ENCODE measurements around the gene XRN2.
A peak's percentile ranks its signal among the peaks of the same experiment; 100 is the strongest.
"Not testable (repeated sequence)": the region's sequence is repeated elsewhere in the genome, so short reads cannot be mapped to it uniquely, and the experiment has no call there.

The XRN2 gene

GRCh38 chr20:21352703-21353102 is 49.6 kb downstream of the XRN2 start:
- no peak for FAIRE-seq

GRCh38 chr20:21353236-21353635 is 50.1 kb downstream of the XRN2 start:
- FAIRE-seq = no peak

GRCh38 chr20:21355981-21356380 is 52.9 kb downstream of the XRN2 start:
- FAIRE-seq = no peak

- no peak for FAIRE-seq
These were observed 53.3 kb downstream of the XRN2 start for GRCh38 chr20:21356386-21356785.

- FAIRE-seq = no peak
These were observed 54.7 kb downstream of the XRN2 start for GRCh38 chr20:21357844-21358243.

GRCh38 chr20:21358737-21359136 is 55.6 kb downstream of the XRN2 start:
- FAIRE-seq = no peak

- no peak for FAIRE-seq
These were observed 57.6 kb downstream of the XRN2 start for GRCh38 chr20:21360705-21361104.

GRCh38 chr20:21361266-21361665 is 58.1 kb downstream of the XRN2 start:
- FAIRE-seq = no peak

- no peak for FAIRE-seq
These were observed 61.3 kb downstream of the XRN2 start for GRCh38 chr20:21364413-21364812.

GRCh38 chr20:21365771-21366170 is 62.6 kb downstream of the XRN2 start:
- peak; percentile 96 for FAIRE-seq

GRCh38 chr20:21366273-21366672 is 63.1 kb downstream of the XRN2 start:
- not testable (repeated sequence) for FAIRE-seq

GRCh38 chr20:21368791-21369190 is 65.7 kb downstream of the XRN2 start:
- FAIRE-seq = no peak

GRCh38 chr20:21371193-21371592 is 68.1 kb downstream of the XRN2 start:
- FAIRE-seq = no peak

- no peak for FAIRE-seq
These were observed 68.9 kb downstream of the XRN2 start for GRCh38 chr20:21372016-21372415.

- no peak for FAIRE-seq
These were observed 70.3 kb downstream of the XRN2 start for GRCh38 chr20:21373436-21373835.

- FAIRE-seq = no peak
These were observed 73.5 kb downstream of the XRN2 start for GRCh38 chr20:21376626-21377025.

- no peak for FAIRE-seq
These were observed 74.6 kb downstream of the XRN2 start for GRCh38 chr20:21377701-21378100.

GRCh38 chr20:21378259-21378658 is 75.1 kb downstream of the XRN2 start:
- no peak for FAIRE-seq

GRCh38 chr20:21380711-21381110 is 77.6 kb downstream of the XRN2 start:
- FAIRE-seq = no peak

- FAIRE-seq = no peak
These were observed 78.5 kb downstream of the XRN2 start for GRCh38 chr20:21381619-21382018.

GRCh38 chr20:21384308-21384892 is 81.3 kb downstream of the XRN2 start:
- FAIRE-seq = no peak

GRCh38 chr20:21386111-21386510 is 83.0 kb downstream of the XRN2 start:
- FAIRE-seq = no peak

GRCh38 chr20:21387528-21387927 is 84.4 kb downstream of the XRN2 start:
- FAIRE-seq = no peak

GRCh38 chr20:21388566-21388965 is 85.4 kb downstream of the XRN2 start:
- FAIRE-seq = no peak

GRCh38 chr20:21389368-21389767 is 86.2 kb downstream of the XRN2 start:
- no peak for FAIRE-seq

- FAIRE-seq = no peak
These were observed 87.6 kb downstream of the XRN2 start for GRCh38 chr20:21390768-21391167.
